ENCODE results near the gene WDFY1.

Gene WDFY1

GRCh38 chr2:223901311-223901710, 43.8 kb downstream of the WDFY1 start:
- H3K9me3 Mint-ChIP-seq, result no peaks in the 10 kb centered on the region
- no peak overlapping the region for H3K4me3 Mint-ChIP-seq
- peaks cover 31% of the 10 kb centered on the region for H3K36me3 Mint-ChIP-seq (ENCODE audit: low read depth)
- no peaks in the 10 kb centered on the region for H3K27me3 Mint-ChIP-seq
- peaks cover 16% of the 10 kb centered on the region for H3K4me1 Mint-ChIP-seq
- ATAC-seq (no peak), DNase-seq (no peak)
- H3K27ac Mint-ChIP-seq, result no peak overlapping the region

- no peak for ATAC-seq
- H3K27me3 Mint-ChIP-seq, result no peaks in the 10 kb centered on the region
- no peaks in the 10 kb centered on the region for H3K9me3 Mint-ChIP-seq
- peaks cover 29% of the 10 kb centered on the region for H3K36me3 Mint-ChIP-seq (ENCODE audit: low read depth)
- no peak overlapping the region for H3K27ac Mint-ChIP-seq
- no peak for DNase-seq
- no peak overlapping the region for H3K4me3 Mint-ChIP-seq
- peaks cover 23% of the 10 kb centered on the region for H3K4me1 Mint-ChIP-seq
Measured at GRCh38 chr2:223900531-223900930, 44.6 kb downstream of the WDFY1 start.

GRCh38 chr2:223900066-223900465, 45.1 kb downstream of the WDFY1 start:
- no peak overlapping the region for H3K27ac Mint-ChIP-seq
- peaks cover 24% of the 10 kb centered on the region for H3K4me1 Mint-ChIP-seq
- H3K36me3 Mint-ChIP-seq (ENCODE audit: low read depth), result peaks cover 29% of the 10 kb centered on the region
- ATAC-seq (no peak), DNase-seq (no peak)
- no peaks in the 10 kb centered on the region for H3K9me3 Mint-ChIP-seq
- H3K4me3 Mint-ChIP-seq, result no peak overlapping the region
- no peaks in the 10 kb centered on the region for H3K27me3 Mint-ChIP-seq

- peak overlapping the region; percentile 44 for H3K27ac Mint-ChIP-seq
- no peaks in the 10 kb centered on the region for H3K27me3 Mint-ChIP-seq
- peaks cover 24% of the 10 kb centered on the region for H3K4me1 Mint-ChIP-seq
- H3K36me3 Mint-ChIP-seq (ENCODE audit: low read depth), result peaks cover 31% of the 10 kb centered on the region
- H3K9me3 Mint-ChIP-seq, result no peaks in the 10 kb centered on the region
- ATAC-seq (peak; percentile 16), DNase-seq (no peak)
- no peak overlapping the region for H3K4me3 Mint-ChIP-seq
Measured at GRCh38 chr2:223897669-223898330, 47.3 kb downstream of the WDFY1 start.

GRCh38 chr2:223896833-223897311, 48.3 kb downstream of the WDFY1 start:
- Mint-ChIP-seq H3K4me3 (no peak overlapping the region), H3K27me3 (no peaks in the 10 kb centered on the region), H3K27ac (peak overlapping the region; percentile 41), H3K36me3 (ENCODE audit: low read depth) (peaks cover 33% of the 10 kb centered on the region), H3K4me1 (peaks cover 24% of the 10 kb centered on the region), H3K9me3 (no peaks in the 10 kb centered on the region)
- DNase-seq, result no peak
- ATAC-seq, result no peak

- no peaks in the 10 kb centered on the region for H3K27me3 Mint-ChIP-seq
- H3K36me3 Mint-ChIP-seq (ENCODE audit: low read depth), result peaks cover 31% of the 10 kb centered on the region
- no peak overlapping the region for H3K4me3 Mint-ChIP-seq
- no peak overlapping the region for H3K27ac Mint-ChIP-seq
- ATAC-seq (no peak), DNase-seq (no peak)
- H3K4me1 Mint-ChIP-seq, result peaks cover 24% of the 10 kb centered on the region
- H3K9me3 Mint-ChIP-seq, result no peaks in the 10 kb centered on the region
Measured at GRCh38 chr2:223894968-223895367, 50.2 kb downstream of the WDFY1 start.

- H3K4me1 Mint-ChIP-seq, result peaks cover 31% of the 10 kb centered on the region
- no peaks in the 10 kb centered on the region for H3K27me3 Mint-ChIP-seq
- peaks cover 38% of the 10 kb centered on the region for H3K36me3 Mint-ChIP-seq (ENCODE audit: low read depth)
- ATAC-seq, result no peak
- H3K27ac Mint-ChIP-seq, result no peak overlapping the region
- H3K9me3 Mint-ChIP-seq, result no peaks in the 10 kb centered on the region
- no peak overlapping the region for H3K4me3 Mint-ChIP-seq
- DNase-seq, result no peak
Measured at GRCh38 chr2:223894009-223894408, 51.1 kb downstream of the WDFY1 start.

GRCh38 chr2:223890721-223891120, 54.4 kb downstream of the WDFY1 start:
- Mint-ChIP-seq H3K4me1 (peaks cover 11% of the 10 kb centered on the region), H3K9me3 (no peaks in the 10 kb centered on the region), H3K4me3 (no peak overlapping the region), H3K27me3 (no peaks in the 10 kb centered on the region), H3K27ac (no peak overlapping the region), H3K36me3 (ENCODE audit: low read depth) (peaks cover 27% of the 10 kb centered on the region)
- ATAC-seq, result no peak
- DNase-seq, result no peak

- H3K9me3 Mint-ChIP-seq, result no peaks in the 10 kb centered on the region
- peak overlapping the region; percentile 56 for H3K27ac Mint-ChIP-seq
- H3K27me3 Mint-ChIP-seq, result no peaks in the 10 kb centered on the region
- ATAC-seq (peak; percentile 58), DNase-seq (no peak)
- H3K36me3 Mint-ChIP-seq (ENCODE audit: low read depth), result peaks cover 30% of the 10 kb centered on the region
- H3K4me3 Mint-ChIP-seq, result no peak overlapping the region
- peaks cover 14% of the 10 kb centered on the region for H3K4me1 Mint-ChIP-seq
Measured at GRCh38 chr2:223889229-223889628, 55.9 kb downstream of the WDFY1 start.

- H3K4me3 Mint-ChIP-seq, result no peak overlapping the region
- H3K27ac Mint-ChIP-seq, result no peak overlapping the region
- no peaks in the 10 kb centered on the region for H3K27me3 Mint-ChIP-seq
- no peak for ATAC-seq
- no peak for DNase-seq
- peaks cover 29% of the 10 kb centered on the region for H3K36me3 Mint-ChIP-seq (ENCODE audit: low read depth)
- H3K9me3 Mint-ChIP-seq, result no peaks in the 10 kb centered on the region
- peaks cover 15% of the 10 kb centered on the region for H3K4me1 Mint-ChIP-seq
Measured at GRCh38 chr2:223888251-223888650, 56.9 kb downstream of the WDFY1 start.

GRCh38 chr2:223887127-223887526, 58.0 kb downstream of the WDFY1 start:
- Mint-ChIP-seq H3K4me1 (peaks cover 15% of the 10 kb centered on the region), H3K27ac (no peak overlapping the region), H3K4me3 (no peak overlapping the region), H3K36me3 (ENCODE audit: low read depth) (peaks cover 27% of the 10 kb centered on the region), H3K27me3 (no peaks in the 10 kb centered on the region), H3K9me3 (no peaks in the 10 kb centered on the region)
- ATAC-seq, result no peak
- DNase-seq, result no peak

- Mint-ChIP-seq H3K4me3 (no peak overlapping the region), H3K4me1 (peaks cover 17% of the 10 kb centered on the region), H3K36me3 (ENCODE audit: low read depth) (peaks cover 29% of the 10 kb centered on the region), H3K27ac (no peak overlapping the region), H3K9me3 (no peaks in the 10 kb centered on the region), H3K27me3 (no peaks in the 10 kb centered on the region)
- no peak for ATAC-seq
- no peak for DNase-seq
Measured at GRCh38 chr2:223886726-223887125, 58.4 kb downstream of the WDFY1 start.

- H3K4me1 Mint-ChIP-seq, result peaks cover 16% of the 10 kb centered on the region
- DNase-seq, result no peak
- H3K36me3 Mint-ChIP-seq (ENCODE audit: low read depth), result peaks cover 29% of the 10 kb centered on the region
- ATAC-seq, result peak; percentile 81
- H3K27me3 Mint-ChIP-seq, result no peaks in the 10 kb centered on the region
- H3K27ac Mint-ChIP-seq, result peak overlapping the region; percentile 4
- H3K4me3 Mint-ChIP-seq, result no peak overlapping the region
- H3K9me3 Mint-ChIP-seq, result no peaks in the 10 kb centered on the region
Measured at GRCh38 chr2:223884399-223884798, 60.7 kb downstream of the WDFY1 start.

- ATAC-seq, result no peak
- no peak for DNase-seq
- H3K36me3 Mint-ChIP-seq (ENCODE audit: low read depth), result peaks cover 37% of the 10 kb centered on the region
- H3K4me1 Mint-ChIP-seq, result peaks cover 12% of the 10 kb centered on the region
- H3K27me3 Mint-ChIP-seq, result no peaks in the 10 kb centered on the region
- H3K4me3 Mint-ChIP-seq, result no peak overlapping the region
- H3K9me3 Mint-ChIP-seq, result no peaks in the 10 kb centered on the region
- no peak overlapping the region for H3K27ac Mint-ChIP-seq
Measured at GRCh38 chr2:223882715-223883114, 62.4 kb downstream of the WDFY1 start.

GRCh38 chr2:223880796-223881195, 64.3 kb downstream of the WDFY1 start:
- no peak for DNase-seq
- no peak overlapping the region for H3K27ac Mint-ChIP-seq
- H3K4me3 Mint-ChIP-seq, result no peak overlapping the region
- H3K4me1 Mint-ChIP-seq, result peaks cover 12% of the 10 kb centered on the region
- no peaks in the 10 kb centered on the region for H3K9me3 Mint-ChIP-seq
- H3K27me3 Mint-ChIP-seq, result no peaks in the 10 kb centered on the region
- peaks cover 41% of the 10 kb centered on the region for H3K36me3 Mint-ChIP-seq (ENCODE audit: low read depth)
- ATAC-seq, result no peak
